SK-N-SH (cell line): Measurements from ENCODE around the gene CHD9.
"Not testable (repeated sequence)": the region's sequence is repeated elsewhere in the genome, so short reads cannot be mapped to it uniquely, and the experiment has no call there.

ENCODE experiments used
- CTCF ChIP-seq: fragments of 200-600 bp; sonication (generic); IDR thresholded peaks from 2 replicates; pipeline ENCODE4 v1.6.1; 2017; ENCODE audit warnings: antibody characterized with exemption, mild to moderate bottlenecking, moderate library complexity
- EZH2phosphoT487 ChIP-seq: fragments of 200-600 bp; sonication (generic); IDR thresholded peaks from 2 replicates; pipeline ENCODE4 v1.6.1; 2017; ENCODE audit warnings: low read depth, mixed run types, mild to moderate bottlenecking, antibody characterized with exemption, moderate library complexity, borderline replicate concordance
- IRF3 ChIP-seq: fragments of 150-350 bp; IDR thresholded peaks from 2 replicates; pipeline ENCODE4 v1.6.1; 2016; ENCODE audit warnings: mild to moderate bottlenecking, low read depth, low read length
- JUND ChIP-seq: IDR thresholded peaks from 2 replicates; pipeline ENCODE4 v1.4.0; 2012
- MAX ChIP-seq: IDR thresholded peaks from 2 replicates; pipeline ENCODE4 v1.4.0; 2012; ENCODE audit warnings: low read depth
- MEF2A ChIP-seq: IDR thresholded peaks from 2 replicates; pipeline ENCODE4 v1.4.0; 2012; ENCODE audit warnings: low read depth, borderline replicate concordance
- NRF1 ChIP-seq: IDR thresholded peaks from 2 replicates; pipeline ENCODE4 v1.6.1; 2012; ENCODE audit warnings: low read depth, mild to moderate bottlenecking, low read length
- POLR2AphosphoS5 ChIP-seq: IDR thresholded peaks from 2 replicates; pipeline ENCODE4 v1.6.1; 2012; ENCODE audit warnings: low read depth, low read length
- SMC3 ChIP-seq: IDR thresholded peaks from 2 replicates; pipeline ENCODE4 v1.6.1; 2012; ENCODE audit warnings: low read depth, low read length, improper control_type of control experiment
- TCF12 ChIP-seq: IDR thresholded peaks from 2 replicates; pipeline ENCODE4 v1.4.0; 2012
- USF2 ChIP-seq: fragments of 150-350 bp; IDR thresholded peaks from 2 replicates; pipeline ENCODE4 v1.6.1; 2017; ENCODE audit warnings: antibody characterized with exemption, low read length, low read depth, borderline replicate concordance
- YY1 ChIP-seq: IDR thresholded peaks from 2 replicates; pipeline ENCODE4 v1.4.0; 2012; ENCODE audit warnings: low read depth, mild to moderate bottlenecking
- ZBTB33 ChIP-seq: IDR thresholded peaks from 2 replicates; pipeline ENCODE4 v1.4.0; 2012; ENCODE audit warnings: low read depth, borderline replicate concordance

GRCh38 chr16:53047515-53047914 lies 7.3 kb upstream of the CHD9 start:
- TF ChIP-seq MAX, JUND, IRF3, CTCF, NRF1, SMC3, POLR2AphosphoS5, ZBTB33, MEF2A, EZH2phosphoT487, TCF12, USF2, YY1: not testable (repeated sequence)
